GM15510 (cell line): ENCODE measurements around the gene DNM3.

Experiments
- POLR2A ChIP-seq: IDR thresholded peaks from 3 replicates; pipeline ENCODE4 v1.6.1; 2011; ENCODE audit warnings: borderline replicate concordance; ENCODE audit not compliant: insufficient read length; ENCODE audit errors: extremely low read depth

DNM3 gene

DNA sequence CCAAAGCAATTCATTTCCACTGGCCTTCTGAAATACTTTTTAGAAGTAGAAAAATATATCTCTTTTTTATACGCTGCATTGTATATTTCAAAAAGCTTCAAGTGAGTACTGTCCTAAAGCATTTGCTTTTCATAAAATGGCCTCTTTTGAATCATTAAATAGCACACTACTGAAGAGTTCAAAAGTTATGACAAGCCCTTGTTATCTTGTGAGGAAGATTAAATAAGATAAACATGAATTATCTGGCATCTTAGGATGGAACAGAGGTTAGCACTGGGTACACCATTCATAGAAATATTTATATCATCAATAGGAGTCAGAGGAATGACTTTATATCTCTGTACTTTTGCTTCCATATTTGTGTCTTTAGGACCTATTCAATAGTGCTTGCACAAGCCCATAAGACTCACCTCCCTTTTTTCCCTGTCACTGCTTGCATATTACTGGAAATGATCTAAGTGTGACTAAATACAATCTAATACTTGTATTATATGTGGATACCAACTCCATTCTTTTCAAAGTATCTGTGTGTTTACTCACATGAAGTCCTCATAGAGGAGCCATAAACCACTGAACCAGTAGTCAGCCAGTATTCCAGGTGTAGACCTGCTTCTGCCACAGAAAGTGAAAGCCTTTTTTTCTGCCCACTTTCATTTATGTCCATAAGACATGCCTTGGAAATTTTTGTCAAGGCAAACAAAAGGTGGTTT is 305.0 kb downstream of the DNM3 start:
- TF ChIP-seq POLR2A = no peak

DNA sequence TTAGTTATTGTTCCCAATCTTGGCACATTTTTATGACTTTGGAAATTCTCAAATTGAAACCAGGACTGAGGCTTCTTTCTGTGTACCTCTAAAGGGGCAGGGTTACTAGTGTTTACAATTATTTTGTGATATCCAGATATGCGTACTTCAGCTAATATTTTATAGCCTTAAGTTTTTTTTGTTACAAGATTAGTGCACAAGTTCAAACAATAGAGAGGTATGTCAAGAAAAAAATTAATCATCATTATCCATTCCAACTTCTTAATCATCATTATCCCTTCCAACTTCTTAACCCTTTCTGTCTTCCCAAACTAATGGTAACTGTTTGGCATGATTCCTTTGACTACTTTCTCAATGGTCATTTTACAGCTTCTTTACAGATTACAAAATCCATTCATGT is 306.2 kb downstream of the DNM3 start:
- TF ChIP-seq POLR2A = no peak

DNA sequence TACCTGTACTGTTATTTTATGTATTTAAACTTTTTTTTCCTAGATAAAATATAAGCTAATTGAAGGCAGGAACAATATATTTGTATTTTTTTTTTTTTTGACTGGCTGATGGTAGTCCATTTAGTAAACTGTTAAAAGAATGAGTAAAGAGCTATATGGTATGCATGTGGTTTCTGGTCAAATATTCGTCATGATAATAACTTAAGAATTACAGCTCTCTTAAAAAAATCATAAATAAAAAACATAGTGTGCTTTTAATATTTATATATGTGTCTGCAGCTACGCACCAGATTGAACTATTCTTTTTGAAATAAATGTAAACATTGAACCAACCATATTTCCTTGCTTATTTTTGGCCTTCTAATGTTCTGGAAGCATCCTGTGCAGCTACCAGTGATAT is 306.9 kb downstream of the DNM3 start:
- no peak for TF ChIP-seq POLR2A

DNA sequence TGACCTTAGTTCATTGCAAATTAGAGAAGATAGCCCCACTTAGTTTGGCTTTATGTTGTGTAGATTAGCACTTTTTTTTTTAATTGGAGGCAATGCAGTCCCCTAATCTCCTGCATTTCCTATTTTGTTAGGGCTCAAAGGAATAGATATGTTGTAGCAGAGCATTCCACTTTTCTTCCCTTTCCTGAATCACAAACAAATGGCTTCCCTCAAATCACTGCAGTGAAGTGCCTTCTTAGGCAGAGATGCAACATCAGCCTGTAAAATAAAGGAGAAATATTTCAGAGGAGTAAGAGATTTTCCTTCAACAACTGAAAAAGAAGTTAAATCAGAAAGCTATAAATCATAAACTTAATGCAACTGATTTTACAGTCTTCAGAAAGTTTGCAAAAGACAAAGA is 307.4 kb downstream of the DNM3 start:
- TF ChIP-seq POLR2A = no peak

DNA sequence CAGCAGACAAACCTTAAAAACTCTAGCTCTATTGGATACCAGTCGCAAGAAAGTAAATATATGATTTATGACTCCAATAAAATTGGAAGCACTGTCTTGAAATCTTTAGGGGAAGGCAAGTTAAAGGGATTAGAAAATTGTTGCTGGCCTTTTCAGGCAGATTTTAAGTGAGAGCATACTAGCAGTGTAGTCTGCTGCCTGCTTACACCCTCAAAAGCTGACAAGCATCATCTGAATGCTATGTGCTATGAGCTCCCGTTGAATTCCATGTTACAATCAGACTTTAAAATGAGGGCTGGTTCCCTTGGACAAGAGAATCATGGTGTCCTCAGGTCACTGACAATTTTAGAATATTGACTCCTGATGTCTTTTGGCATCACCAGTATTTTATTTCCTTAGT is 308.0 kb downstream of the DNM3 start:
- no peak for TF ChIP-seq POLR2A

DNA sequence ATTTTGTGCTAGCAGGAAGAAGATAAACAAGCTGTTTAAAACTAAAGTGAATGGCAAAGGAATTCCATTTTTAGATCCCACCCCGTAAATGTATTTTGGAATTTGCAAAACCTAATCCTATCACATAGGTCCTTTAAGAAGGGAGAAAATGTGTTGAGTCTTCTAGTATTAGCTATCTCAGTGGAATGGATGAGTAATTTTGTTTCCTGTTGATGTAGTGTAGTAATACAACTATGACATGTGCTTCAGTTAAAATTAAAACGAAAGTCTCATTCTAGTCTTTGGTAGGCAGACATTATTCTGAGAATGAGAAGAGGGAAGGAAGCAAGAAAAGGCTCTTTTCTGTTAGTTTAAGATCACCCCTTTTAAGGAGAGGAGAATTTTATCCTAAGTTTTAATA is 313.3 kb downstream of the DNM3 start:
- no peak for TF ChIP-seq POLR2A

DNA sequence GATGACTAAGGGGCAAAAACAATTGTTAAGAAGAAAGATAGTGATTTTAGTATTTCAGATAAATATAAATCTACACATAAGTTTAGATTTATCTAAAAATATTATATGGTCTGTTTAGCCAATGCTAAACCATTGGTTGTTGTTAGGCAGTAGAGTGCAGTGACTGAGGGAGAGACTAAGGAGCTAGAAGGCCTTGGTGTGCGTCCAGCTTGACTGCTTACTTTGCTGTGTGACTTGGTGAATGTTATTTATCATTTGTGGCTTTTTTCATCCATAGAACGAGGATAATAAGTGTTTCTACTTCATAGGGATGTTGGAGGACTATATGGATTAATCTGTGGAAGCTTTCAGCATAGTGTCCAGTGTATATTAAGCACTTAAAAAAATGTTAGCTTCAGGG is 314.5 kb downstream of the DNM3 start:
- no peak for TF ChIP-seq POLR2A

DNA sequence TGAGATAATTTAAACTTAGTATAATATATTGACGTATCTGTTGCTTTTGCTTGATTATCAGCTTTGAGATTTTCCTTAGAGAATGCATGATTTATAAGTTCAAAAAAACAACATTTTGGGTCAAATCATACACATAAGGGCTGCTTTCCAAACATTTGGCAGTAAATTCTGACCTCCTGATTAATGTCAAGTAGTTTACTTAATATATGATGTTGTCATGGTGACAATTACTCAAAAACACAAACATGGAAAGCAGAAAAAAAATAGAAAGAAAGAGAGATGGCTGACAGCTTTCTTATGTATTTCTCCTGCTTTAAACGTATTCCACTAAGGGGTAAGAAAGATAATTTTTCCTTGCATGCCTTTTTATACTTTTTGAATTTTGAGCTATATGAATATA is 320.9 kb downstream of the DNM3 start:
- no peak for TF ChIP-seq POLR2A

DNA sequence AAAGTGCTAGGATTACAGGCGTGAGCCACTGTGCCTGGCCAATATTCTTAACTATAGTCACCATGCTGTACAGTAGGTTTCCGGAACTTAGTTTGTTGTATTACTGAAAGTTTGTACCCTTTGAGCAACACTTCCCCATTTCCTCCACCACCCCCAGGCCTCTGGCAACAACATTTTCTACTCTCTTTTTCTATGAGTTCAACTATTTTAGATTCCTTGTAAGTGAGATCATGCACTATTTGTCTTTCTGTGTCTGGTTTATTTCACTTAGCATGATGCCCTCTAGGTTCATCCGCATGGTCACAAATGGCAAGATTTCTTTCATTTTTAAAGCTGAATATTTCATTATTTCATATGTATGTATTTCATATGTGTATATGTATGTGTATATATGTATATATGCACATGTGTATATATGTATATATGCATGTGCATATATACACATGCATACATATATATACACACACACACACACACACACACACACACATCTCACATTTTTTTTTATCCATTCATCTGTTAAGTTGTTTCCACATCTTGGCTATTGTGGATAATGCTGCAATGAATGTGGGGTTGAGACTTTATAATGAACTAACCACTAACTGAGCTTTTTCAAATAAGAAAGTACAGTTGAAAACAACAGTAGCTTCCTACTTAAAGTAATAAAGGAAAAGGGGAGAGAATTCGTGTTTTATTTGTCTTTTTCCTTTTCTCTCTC is 322.4 kb downstream of the DNM3 start:
- no peak for TF ChIP-seq POLR2A

DNA sequence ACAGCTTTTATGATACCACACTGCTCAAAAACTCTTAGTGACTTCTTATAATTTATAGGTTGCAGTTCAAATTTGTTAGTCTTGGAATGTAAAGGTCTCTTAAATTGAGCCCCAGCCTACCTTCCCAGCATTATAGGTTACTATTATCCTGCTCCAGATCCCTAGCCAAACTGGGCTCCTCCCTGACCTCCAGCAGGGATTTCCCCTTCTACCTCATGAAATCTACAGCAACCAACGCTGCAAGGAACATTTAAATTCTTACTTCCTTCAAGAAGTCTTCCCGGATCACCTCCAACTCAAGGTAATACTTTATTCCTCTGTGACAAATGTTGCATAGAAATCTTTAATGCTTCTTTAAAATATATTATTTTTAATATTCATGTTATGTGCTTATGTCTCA is 324.1 kb downstream of the DNM3 start:
- TF ChIP-seq POLR2A = no peak

DNA sequence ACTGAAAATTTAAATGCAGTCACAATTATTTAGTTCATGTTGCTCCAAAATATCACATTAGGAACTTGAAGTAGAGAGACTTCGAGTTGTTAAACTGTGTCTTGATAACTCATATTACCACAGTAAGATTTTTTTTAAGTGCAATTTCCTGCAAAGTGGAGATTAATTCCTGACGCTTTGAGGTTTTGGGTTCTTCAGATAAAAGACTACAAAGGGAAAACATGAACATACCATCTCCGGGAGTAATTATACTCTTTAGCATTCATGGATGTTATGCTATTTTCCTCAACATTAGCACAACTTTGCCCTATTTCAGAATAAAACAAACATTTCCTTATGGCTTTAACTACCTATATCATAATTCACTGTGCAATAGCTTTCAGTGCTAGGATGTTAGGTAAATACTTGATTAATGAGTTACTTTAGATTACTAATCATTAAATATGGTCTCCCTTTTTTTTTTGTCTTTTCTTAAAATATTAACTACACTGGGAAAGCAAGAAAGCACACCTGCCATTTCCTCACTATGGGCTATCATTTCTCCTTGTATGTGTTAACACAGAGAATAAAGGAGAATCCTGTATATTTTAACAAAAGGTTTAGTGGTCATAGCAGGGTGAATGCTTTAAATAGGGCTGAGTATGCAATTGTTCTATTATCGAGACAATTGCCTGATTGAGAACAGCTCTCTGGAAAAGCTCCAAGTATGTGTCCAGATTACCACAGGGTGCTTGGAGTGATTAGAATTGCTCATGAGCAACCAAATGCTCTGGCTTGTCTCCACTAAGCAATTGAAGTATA is 326.7 kb downstream of the DNM3 start:
- no peak for TF ChIP-seq POLR2A

DNA sequence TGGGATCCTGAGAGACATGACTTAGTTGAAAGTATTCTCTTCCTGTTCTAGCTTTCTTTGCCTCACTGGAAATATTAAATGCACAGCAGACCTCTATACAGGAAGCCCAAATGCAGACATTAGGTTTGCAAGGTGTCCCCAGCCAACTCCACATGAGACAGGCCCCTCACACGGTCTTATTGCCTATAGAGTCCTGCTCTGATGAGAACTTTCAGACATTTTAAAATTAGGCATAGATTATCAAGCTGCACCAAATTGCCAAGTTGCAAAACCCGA is 327.2 kb downstream of the DNM3 start:
- no peak for TF ChIP-seq POLR2A

DNA sequence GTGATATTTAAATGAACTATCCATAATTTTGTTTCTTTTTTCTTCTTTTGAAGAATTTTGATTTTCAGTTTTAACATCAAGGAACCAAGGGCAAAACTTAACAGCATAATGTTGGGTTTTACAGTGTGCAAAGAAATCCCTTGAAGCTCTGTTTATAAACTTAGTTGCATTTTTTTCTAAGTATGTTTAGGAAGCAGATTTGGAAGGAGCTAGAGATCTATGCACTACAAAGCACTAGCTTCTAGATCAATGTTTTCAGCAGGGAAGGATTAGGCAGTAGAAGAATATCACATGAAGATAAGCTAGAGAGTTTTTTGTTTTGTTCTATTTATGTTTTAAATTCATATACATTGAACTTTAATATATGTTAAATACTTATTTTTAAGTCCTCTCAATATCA is 328.5 kb downstream of the DNM3 start:
- no peak for TF ChIP-seq POLR2A

DNA sequence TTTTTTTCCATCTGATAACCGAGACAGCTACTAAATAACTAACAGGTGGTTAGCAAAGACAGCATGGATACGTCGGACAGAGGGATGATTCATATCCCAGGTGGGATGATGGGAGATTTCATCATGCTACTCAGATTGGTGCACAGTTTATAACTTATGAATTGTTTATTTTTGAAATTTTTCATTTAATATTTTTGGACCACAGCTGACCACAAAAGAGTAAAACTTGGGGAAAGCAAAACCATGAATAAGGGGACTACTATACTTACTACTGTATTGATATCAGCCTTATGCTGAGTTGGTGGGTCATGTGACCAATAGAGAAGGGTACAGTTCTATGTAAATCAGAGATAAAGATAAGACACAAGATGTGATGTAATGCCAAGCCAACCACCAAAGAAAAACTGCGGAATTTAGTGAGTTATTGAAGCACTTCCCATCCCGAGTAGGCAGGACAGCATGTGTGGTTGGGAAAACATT is 331.1 kb downstream of the DNM3 start:
- no peak for TF ChIP-seq POLR2A

DNA sequence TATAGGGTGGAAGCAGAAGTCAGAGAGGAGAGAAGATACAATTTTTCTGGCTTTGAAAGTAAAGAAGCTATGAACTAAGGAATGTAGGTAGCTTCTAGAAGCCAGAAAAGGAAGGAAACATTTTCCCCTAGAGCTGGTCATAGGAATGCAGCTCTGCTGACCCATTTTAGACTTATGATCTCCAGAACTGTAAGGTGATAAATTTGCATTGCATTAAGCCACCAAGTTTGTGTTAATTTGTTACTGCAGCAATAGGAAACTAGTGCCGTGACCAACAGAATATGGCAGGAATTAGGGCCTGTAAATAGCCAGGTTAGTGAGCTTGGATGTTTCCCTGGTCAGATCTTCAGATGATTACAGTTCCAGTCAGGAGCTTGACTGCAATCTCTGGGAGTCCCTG is 334.9 kb downstream of the DNM3 start:
- TF ChIP-seq POLR2A = no peak

DNA sequence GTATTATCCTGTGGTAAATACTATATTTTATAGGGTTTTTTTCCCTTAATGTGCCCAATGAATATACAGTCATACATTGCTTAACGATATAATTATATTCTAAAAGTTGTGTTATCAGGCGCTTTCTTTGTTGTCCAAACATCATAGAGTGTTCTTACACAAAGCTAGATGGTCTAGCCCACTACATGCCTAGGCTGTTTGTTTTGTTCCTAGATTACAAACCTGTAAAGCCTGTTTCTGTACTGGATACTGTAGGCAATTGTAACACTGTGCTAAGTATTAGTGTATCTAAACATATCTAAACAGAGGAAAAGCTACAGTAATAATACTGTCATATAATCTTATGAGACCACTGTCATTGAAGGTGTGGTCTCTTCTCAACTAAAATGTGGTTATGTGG is 336.6 kb downstream of the DNM3 start:
- TF ChIP-seq POLR2A = no peak
